Aorta (tissue), 5 donors: ENCODE results near the gene TMEM59L. TPM values are rescaled to one million over a fixed set of nuclear protein-coding genes. Genes with fewer than 3 reads are reported as not detected.
A peak's percentile ranks its signal among the peaks of the same experiment; 100 is the strongest.

ENCODE experiments used
- ATAC-seq: fragments of 200-7000 bp; cut with Tn5 transposase; one replicate; pipeline ENCODE4 v1.9.1; 2022; ENCODE audit warnings: moderate library complexity; ENCODE audit not compliant: low FRiP score
- DNase-seq, 2 donors: peaks; one replicate each; pipeline ENCODE4 v3.0.0-alpha.2; 2020
- H3K27ac ChIP-seq, 2 donors: one replicate each; pipeline ENCODE4 v1.5.1; 2013; ENCODE audit warnings: low read length in 2 of 2, mild to moderate bottlenecking in 2 of 2, moderate library complexity in 2 of 2, control low read depth in 1 of 2, inconsistent platforms in 1 of 2, low read depth in 1 of 2
- H3K27me3 ChIP-seq, 2 donors: one replicate each; pipeline ENCODE4 v1.6.1; 2013; ENCODE audit warnings: control low read depth in 1 of 2, low read length in 1 of 2, mild to moderate bottlenecking in 1 of 2, moderate library complexity in 1 of 2; ENCODE audit not compliant: insufficient read depth in 2 of 2, control insufficient read depth in 1 of 2
- H3K36me3 ChIP-seq, 2 donors: one replicate each; pipeline ENCODE4 v1.6.1; 2013; ENCODE audit warnings: control low read depth in 1 of 2, low read length in 1 of 2, mild to moderate bottlenecking in 1 of 2; ENCODE audit not compliant: insufficient read depth in 2 of 2, control insufficient read depth in 1 of 2
- H3K4me1 ChIP-seq, 2 donors: one replicate each; pipeline ENCODE4 v1.6.1; 2013; ENCODE audit warnings: low read length in 2 of 2, control low read depth in 1 of 2, mild to moderate bottlenecking in 1 of 2, moderate library complexity in 1 of 2; ENCODE audit not compliant: insufficient read depth in 2 of 2, control insufficient read depth in 1 of 2
- H3K4me3 ChIP-seq, 2 donors: one replicate each; pipeline ENCODE4 v1.5.1; 2013; ENCODE audit warnings: low read length in 2 of 2, control low read depth in 1 of 2, mild to moderate bottlenecking in 1 of 2
- H3K9me3 ChIP-seq: one replicate; pipeline ENCODE4 v1.6.1; 2013; ENCODE audit warnings: mild to moderate bottlenecking, low read length; ENCODE audit not compliant: control insufficient read depth
- WGBS, 2 donors: extraction: QIAGEN DNeasy Blood & Tissue Kit; methylation state at CpG; one replicate each; pipeline ENCODE4 v1.1.7; 2013; 5-methylcytosine and 5-hydroxymethylcytosine counted together
- intact Hi-C, 2 donors: fragments of 100-400 bp; cut with DNase I; formaldehyde crosslinking; loops; one replicate each; pipeline versions ENCODE4 v1.14.2 to v1.15.0; 2022
- long read RNA-seq, 2 donors: library from polyadenylated mRNA; unstranded; transcript quantifications; one replicate each; pipeline ENCODE4 v2.0.0, GENCODE V29; 2020 to 2021
- polyA plus RNA-seq, 2 donors: library from polyadenylated mRNA; stranded (reverse); fragments of 200-250 nt; gene quantifications; one replicate each; pipeline ENCODE4 v1.2.3, GENCODE V29; 2013
- total RNA-seq, 2 donors: library from RNA; stranded (reverse); fragmentation: NEBNext Ultra II Directional; extraction: Animal tissue kit (Norgen Biotek cat#: 25700); gene quantifications; one replicate each; pipeline ENCODE4 v1.2.1, GENCODE V29; 2021
- donor health status: healthy with polysubstance abuse.
- donor health status: Bipolar disorder and iron deficiency.
- donor health status: DM: no; HTN: no; CAD: no.
- donor health status: DM: no; HTN: no; CAD: no.
- donor health status: DM: yes; HTN: yes; CAD: no.

Gene TMEM59L
- 1 to 10 TPM in 1 of 2 donors, under 1 TPM in 1; 0.97 to 8.9 TPM for total RNA-seq
- polyA plus RNA-seq, result 1 to 10 TPM; 3.0 to 8.5 TPM
- long read RNA-seq, donor 1, transcript TMEM59L-201 (8 exons, 1,613 nt), result major isoform, 7 of 7 reads
- long read RNA-seq, donor 1, partial matches to known transcripts, result 0 of 7 reads
- long read RNA-seq, donor 1, other reads (novel, unspliced or antisense), result 0 of 7 reads
- long read RNA-seq, donor 2, partial matches to known transcripts, result 1 of 2 reads
- long read RNA-seq, donor 2, other reads (novel, unspliced or antisense), result 0 of 2 reads

DNA sequence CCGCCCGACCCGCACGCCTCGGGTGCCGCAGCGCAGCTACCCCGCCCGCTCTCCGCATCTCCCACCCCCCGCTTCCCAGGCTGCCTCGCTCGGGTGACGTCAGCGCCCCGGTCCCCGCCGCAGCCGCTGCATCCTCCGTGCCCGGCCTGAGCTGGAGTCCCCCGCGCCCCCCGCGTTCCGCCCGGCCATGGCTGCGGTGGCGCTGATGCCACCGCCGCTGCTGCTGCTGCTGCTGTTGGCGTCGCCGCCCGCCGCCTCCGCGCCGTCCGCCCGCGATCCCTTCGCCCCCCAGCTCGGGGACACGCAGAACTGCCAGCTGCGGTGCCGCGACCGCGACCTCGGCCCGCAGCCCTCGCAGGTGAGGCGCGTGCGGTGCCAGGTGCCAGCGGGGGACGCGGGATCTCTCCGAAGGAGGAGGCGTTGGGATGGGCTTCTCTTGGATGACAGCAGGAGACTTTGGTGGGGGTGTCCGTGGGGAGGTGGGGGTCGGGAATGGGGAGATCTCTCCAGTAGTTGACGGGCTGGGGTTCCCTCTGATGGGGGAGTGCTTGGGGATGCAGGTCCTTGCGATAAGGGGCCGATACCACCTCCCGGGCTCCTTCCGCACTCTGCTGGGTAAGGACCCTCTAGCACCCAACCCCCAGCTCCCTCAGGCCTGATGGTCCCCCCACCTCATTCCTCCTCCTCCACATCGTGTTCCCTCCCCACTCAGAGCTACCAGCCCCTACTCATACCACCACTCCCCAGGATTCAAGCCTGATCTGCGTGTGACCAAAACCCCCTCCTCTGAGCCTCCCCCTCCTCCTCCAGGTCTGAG lies at the start of gene TMEM59L:
Gene TMEM59L (plus strand): TSS at position 99 of the 817 bp plus-strand sequence. CDS start 89 bp downstream, at position 188.
- WGBS, 2 donors, result 2 to 3% methylated on average over 69 to 70 of the region's 70 CpGs
- peak within 1 kb of the TSS in 1 of 2 donors; percentile 10 for H3K4me3 ChIP-seq
- no peaks in the 10 kb centered on the region for H3K9me3 ChIP-seq
- no peak within 1 kb of the TSS for H3K27ac ChIP-seq
- H3K27me3 ChIP-seq, result no peaks in the 10 kb centered on the region
- DNase-seq (no peak), ATAC-seq (peak; percentile 5)
- H3K4me1 ChIP-seq, result no peaks in the 10 kb centered on the region
- intact Hi-C loops, result no loop called here
- H3K36me3 ChIP-seq, result no peaks in the 10 kb centered on the region

DNA sequence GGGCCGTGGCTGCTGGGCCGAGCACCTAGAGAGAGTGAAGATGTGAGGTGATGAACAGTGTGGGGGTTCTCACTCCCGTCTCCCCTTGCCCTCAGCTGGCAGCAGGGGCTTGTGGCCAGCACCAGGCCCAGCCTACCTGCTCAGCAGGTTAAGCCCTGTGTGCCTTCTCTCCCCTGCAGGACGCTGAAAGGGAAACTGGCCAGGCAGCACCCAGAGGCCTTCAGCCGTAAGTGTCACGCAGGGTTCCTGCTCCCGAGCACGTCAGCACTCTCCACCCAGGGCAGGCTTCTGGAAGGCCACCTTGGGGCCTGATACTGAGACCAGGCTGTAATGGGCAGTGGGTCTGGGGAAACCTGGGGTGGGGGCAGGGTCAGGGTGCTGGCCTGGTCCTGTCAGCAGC lies 45.7 kb upstream of the TMEM59L start:
- DNase-seq (no peak), ATAC-seq (no peak)
- intact Hi-C loops, result no loop called here
- no peaks in the 10 kb centered on the region for H3K4me1 ChIP-seq
- WGBS, 2 donors, result 88% methylated on average over 8 of the region's 8 CpGs
- peaks cover 0 to 3% of the 10 kb centered on the region in 2 donors for H3K36me3 ChIP-seq
- H3K27me3 ChIP-seq, result no peaks in the 10 kb centered on the region
- H3K4me3 ChIP-seq, result no peak overlapping the region
- no peak overlapping the region for H3K27ac ChIP-seq
- H3K9me3 ChIP-seq, result no peaks in the 10 kb centered on the region

DNA sequence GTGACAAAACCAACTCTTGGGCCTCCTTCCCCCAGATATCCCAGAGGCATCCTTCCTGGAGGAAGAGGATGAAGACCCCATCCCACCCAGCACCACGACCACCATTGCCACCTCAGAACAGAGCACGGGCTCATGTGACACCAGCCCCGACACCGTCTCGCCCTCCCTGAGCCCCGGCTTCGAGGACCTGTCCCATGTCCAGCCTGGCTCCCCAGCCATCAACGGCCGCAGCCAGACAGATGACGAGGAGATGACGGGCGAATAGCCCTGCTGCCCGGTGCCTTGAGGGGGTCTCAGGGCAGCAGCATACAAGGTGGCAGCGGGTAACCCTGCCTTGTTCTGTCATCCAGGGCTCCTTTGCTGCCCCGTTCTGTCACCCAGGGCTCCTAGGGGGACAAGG lies 44.3 kb upstream of the TMEM59L start:
- no peaks in the 10 kb centered on the region for H3K27me3 ChIP-seq
- H3K9me3 ChIP-seq, result no peaks in the 10 kb centered on the region
- WGBS, 2 donors, result 44 to 46% methylated on average over 15 of the region's 15 CpGs
- H3K4me3 ChIP-seq, result no peak overlapping the region
- DNase-seq, result no peak
- H3K4me1 ChIP-seq, result peaks cover 0 to 3% of the 10 kb centered on the region in 2 donors
- ATAC-seq, result no peak
- H3K36me3 ChIP-seq, result peaks cover 0 to 3% of the 10 kb centered on the region in 2 donors
- peak overlapping the region in 1 of 2 donors; percentile 11 for H3K27ac ChIP-seq
- intact Hi-C loops, result no loop called here

DNA sequence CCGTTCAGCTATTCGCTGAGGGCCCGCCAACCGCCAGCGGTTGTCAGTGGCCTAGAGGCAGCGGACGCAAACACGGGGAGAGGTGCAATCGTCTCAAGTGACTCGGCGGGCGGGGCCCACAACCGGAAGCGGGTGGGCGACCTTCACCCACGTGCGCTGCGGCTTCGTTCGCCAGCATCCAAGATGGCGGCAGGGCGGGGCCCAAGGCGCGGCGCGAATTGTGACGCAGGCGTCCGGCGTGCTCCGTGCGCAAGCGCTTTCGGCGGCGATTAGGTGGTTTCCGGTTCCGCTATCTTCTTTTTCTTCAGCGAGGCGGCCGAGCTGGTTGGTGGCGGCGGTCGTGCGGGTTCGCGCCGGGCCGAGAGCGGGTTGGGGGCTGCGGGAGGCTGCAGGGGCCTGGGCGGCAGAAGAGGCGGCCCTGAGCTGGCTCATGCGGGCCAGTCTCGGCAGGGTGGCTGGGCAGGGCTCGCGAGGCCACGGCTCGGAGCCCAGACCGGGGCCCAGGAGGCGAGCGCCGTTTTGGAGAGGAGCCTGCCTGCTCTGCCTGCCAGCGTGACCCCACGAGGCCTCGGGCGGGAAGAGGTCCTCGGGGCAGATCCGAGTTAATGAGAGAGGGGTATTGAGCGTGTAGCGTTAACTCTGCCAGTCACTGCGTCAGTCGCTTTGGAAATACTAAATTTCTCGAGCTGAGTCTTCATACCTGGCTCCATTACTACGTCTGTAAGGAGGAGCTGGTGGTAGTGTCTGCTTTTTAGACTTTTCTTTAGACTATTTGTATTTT lies 40.9 kb upstream of the TMEM59L start, which contains the start of gene UBA52:
Gene UBA52 (plus strand): TSS at position 294 of the 781 bp plus-strand sequence. CDS start 1,444 bp downstream, outside the sequence.
- H3K4me1 ChIP-seq, result peaks cover 0 to 3% of the 10 kb centered on the region in 2 donors
- intact Hi-C loops, result loop anchor here (1.0 to 10.0 kb wide), 2 partner anchors 97 to 348 kb away; partner anchors contain the start of genes COPE (in 1 of the 2) and DDX49 (in 1 of the 2)
- peak within 1 kb of the TSS in 1 of 2 donors; percentile 77 for H3K27ac ChIP-seq
- H3K27me3 ChIP-seq, result no peaks in the 10 kb centered on the region
- H3K36me3 ChIP-seq, result peaks cover 3 to 7% of the 10 kb centered on the region in 2 donors
- 0% methylated on average over 63 to 75 of the region's 75 CpGs for WGBS, 2 donors
- DNase-seq (peak; percentile 99 to 100), ATAC-seq (peak; percentile 96)
- peak within 1 kb of the TSS; percentile 80 to 94 for H3K4me3 ChIP-seq
- no peaks in the 10 kb centered on the region for H3K9me3 ChIP-seq

DNA sequence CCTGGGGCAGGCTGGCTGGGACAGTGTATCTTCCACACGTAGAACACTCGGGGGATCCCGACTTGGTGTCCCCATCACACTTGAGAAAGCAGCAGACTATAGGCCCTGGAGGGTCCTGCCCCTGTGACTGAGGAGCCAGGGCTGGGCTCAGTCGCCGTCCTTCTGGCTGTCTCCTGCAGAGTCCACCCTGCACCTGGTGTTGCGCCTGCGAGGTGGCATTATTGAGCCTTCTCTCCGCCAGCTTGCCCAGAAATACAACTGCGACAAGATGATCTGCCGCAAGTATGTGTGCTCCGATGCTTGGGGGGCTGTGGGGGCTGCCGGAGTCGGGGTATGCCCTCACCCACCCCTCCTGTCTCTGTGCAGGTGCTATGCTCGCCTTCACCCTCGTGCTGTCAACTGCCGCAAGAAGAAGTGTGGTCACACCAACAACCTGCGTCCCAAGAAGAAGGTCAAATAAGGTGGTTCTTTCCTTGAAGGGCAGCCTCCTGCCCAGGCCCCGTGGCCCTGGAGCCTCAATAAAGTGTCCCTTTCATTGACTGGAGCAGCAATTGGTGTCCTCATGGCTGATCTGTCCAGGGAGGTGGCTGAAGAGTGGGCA lies 37.9 kb upstream of the TMEM59L start:
- no peak overlapping the region for H3K4me3 ChIP-seq
- peaks cover 0 to 3% of the 10 kb centered on the region in 2 donors for H3K4me1 ChIP-seq
- WGBS, 2 donors, result 91% methylated on average over 18 of the region's 18 CpGs
- DNase-seq (no peak), ATAC-seq (no peak)
- H3K9me3 ChIP-seq, result no peaks in the 10 kb centered on the region
- peaks cover 3 to 7% of the 10 kb centered on the region in 2 donors for H3K36me3 ChIP-seq
- no peak overlapping the region for H3K27ac ChIP-seq
- intact Hi-C loops, result loop anchor here in 1 of 2 donors (10.0 kb wide), 1 partner anchor 100 kb away; no protein-coding TSS in a partner anchor
- H3K27me3 ChIP-seq, result no peaks in the 10 kb centered on the region

DNA sequence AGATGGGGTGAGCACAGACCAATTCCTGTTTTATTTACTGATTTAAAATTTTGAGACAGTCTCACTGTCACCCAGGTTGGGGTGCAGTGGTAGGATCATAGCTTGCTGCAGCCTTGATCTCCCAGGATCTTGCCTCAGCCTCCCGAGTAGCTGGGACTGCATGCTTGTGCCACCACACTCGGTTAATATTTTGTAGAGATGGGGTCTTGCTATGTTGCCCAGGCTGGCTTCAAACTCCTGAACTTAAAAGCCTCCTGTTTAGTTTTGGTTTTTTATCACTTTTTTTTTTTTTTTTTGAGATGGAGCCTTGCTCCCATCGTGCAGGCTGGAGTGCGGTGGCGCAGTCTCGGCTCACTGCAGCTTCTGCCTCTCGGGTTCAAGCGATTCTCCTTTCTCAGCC lies 36.3 kb upstream of the TMEM59L start:
- peaks cover 3 to 7% of the 10 kb centered on the region in 2 donors for H3K36me3 ChIP-seq
- WGBS, 2 donors, result 83 to 91% methylated on average over 8 of the region's 8 CpGs
- no peak for ATAC-seq
- H3K4me1 ChIP-seq, result peaks cover 0 to 3% of the 10 kb centered on the region in 2 donors
- no peaks in the 10 kb centered on the region for H3K9me3 ChIP-seq
- no peaks in the 10 kb centered on the region for H3K27me3 ChIP-seq
- H3K27ac ChIP-seq, result no peak overlapping the region
- intact Hi-C loops, result loop anchor here in 1 of 2 donors (10.0 kb wide), 1 partner anchor 102 kb away; no protein-coding TSS in a partner anchor
- no peak overlapping the region for H3K4me3 ChIP-seq
- no peak for DNase-seq

DNA sequence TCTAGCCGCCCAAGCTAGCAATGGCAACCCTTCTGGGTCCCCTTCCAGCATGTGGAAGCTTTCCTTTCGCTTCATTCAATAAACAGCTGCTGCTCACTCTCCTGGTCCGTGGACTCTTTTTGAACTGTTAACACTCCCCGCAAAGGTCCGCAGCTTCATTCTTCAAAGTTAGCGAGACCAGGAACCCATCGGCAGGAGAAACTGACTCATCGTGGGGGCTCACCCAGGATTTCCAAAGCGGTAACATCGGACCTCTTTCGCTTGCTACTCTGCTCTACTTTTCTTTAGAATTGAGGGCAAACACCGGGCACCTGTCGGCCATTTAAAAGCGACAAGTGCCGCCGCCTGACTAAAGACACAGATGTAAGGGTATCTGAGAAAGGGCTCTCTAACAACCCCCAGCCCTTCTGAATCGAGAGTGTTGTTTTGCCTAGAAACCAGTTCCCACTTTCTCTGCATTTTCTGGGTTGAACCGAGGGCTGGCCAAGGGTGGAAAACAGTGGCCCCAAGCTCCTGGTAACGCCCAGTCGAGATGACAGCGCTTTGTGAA lies 35.2 kb upstream of the TMEM59L start:
- Histone ChIP-seq H3K4me3 (no peak overlapping the region), H3K27ac (no peak overlapping the region), H3K36me3 (peaks cover 3 to 7% of the 10 kb centered on the region in 2 donors), H3K4me1 (peaks cover 0 to 3% of the 10 kb centered on the region in 2 donors), H3K27me3 (no peaks in the 10 kb centered on the region), H3K9me3 (no peaks in the 10 kb centered on the region)
- intact Hi-C loops, result loop anchor here in 1 of 2 donors (10.0 kb wide), 1 partner anchor 103 kb away; no protein-coding TSS in a partner anchor
- no peak for DNase-seq
- 86 to 88% methylated on average over 21 of the region's 21 CpGs for WGBS, 2 donors
- no peak for ATAC-seq
